ENCODE measurements around the gene PGK2.

Gene PGK2

GRCh38 chr6:49787176-49787575 lies at the start of gene PGK2:
PGK2 (minus strand) TSS chr6:49787285; CDS start chr6:49787187, 98 bp downstream.
- TF ChIP-seq CTCF (IDR thresholded peaks at IDR 0.05), result no peak

GRCh38 chr6:49835140-49835539 lies 48.1 kb upstream of the PGK2 start:
- no peak for TF ChIP-seq CTCF (IDR thresholded peaks at IDR 0.05)

GRCh38 chr6:49833386-49833785 lies 46.3 kb upstream of the PGK2 start:
- TF ChIP-seq CTCF (IDR thresholded peaks at IDR 0.05), result no peak

- no peak for TF ChIP-seq CTCF (IDR thresholded peaks at IDR 0.05)
These were observed 39.8 kb upstream of the PGK2 start for GRCh38 chr6:49826743-49827406.

- TF ChIP-seq CTCF (IDR thresholded peaks at IDR 0.05), result no peak
These were observed 28.1 kb upstream of the PGK2 start for GRCh38 chr6:49815166-49815565.

- TF ChIP-seq CTCF (IDR thresholded peaks at IDR 0.05), result no peak
These were observed 26.2 kb upstream of the PGK2 start for GRCh38 chr6:49813248-49813647.

- TF ChIP-seq CTCF (IDR thresholded peaks at IDR 0.05), result no peak
These were observed 19.1 kb upstream of the PGK2 start for GRCh38 chr6:49806145-49806544.

- no peak for TF ChIP-seq CTCF (IDR thresholded peaks at IDR 0.05)
These were observed 18.2 kb upstream of the PGK2 start for GRCh38 chr6:49805246-49805645.
